Measurements from ENCODE around the gene ZCCHC14. TPM values are rescaled to one million over a fixed set of nuclear protein-coding genes. Genes with fewer than 3 reads are reported as not detected.

The ZCCHC14 gene
- total and polyA plus RNA-seq, 2 of the 13 experiments (the other 11 are each of a cell fraction or from before 2014, with no cell fraction given), result 12.4 to 12.5 TPM

GRCh38 chr16:87387942-87388817 is 104.6 kb downstream of the ZCCHC14 start (continued):
- TF ChIP-seq TCF7L2 (IDR thresholded peaks at IDR 0.05; ENCODE audit: low read depth, low read length), result no peak
- peak; percentile 99; the same call in 1 of the 2 replicates for TF ChIP-seq SAP130 (CRISPR knock-in tag; IDR thresholded peaks at IDR 0.05; ENCODE audit: low read depth)
- TF ChIP-seq MED1 (CRISPR knock-in tag; IDR thresholded peaks at IDR 0.05), result peak; percentile 92
- no peak for TF ChIP-seq SRSF1 (optimal IDR thresholded peaks at IDR 0.05; ENCODE audit: low read depth, low read length)
- peak; percentile 69; the same call in 1 of the 2 replicates for TF ChIP-seq ZNF788 (CRISPR knock-in tag; IDR thresholded peaks at IDR 0.05; ENCODE audit: borderline replicate concordance)
- TF ChIP-seq SP2 (CRISPR knock-in tag; IDR thresholded peaks at IDR 0.05), result peak; percentile 98
- peak; percentile 83; the same call in 1 of the 2 replicates for TF ChIP-seq ZFP1 (CRISPR knock-in tag; IDR thresholded peaks at IDR 0.05)
- TF ChIP-seq SNAPC5 (CRISPR knock-in tag; IDR thresholded peaks at IDR 0.05; ENCODE audit: borderline replicate concordance), result no peak
- TF ChIP-seq TSC22D2 (CRISPR knock-in tag; IDR thresholded peaks at IDR 0.05; ENCODE audit: borderline replicate concordance), result no peak
- peak; percentile 81 for TF ChIP-seq SP5 (CRISPR knock-in tag; IDR thresholded peaks at IDR 0.05; ENCODE audit: borderline replicate concordance, low read depth)
- peak; percentile 97 for TF ChIP-seq ZBTB21 (CRISPR knock-in tag; IDR thresholded peaks at IDR 0.05)
- peak; percentile 91 for TF ChIP-seq SP4 (CRISPR knock-in tag; IDR thresholded peaks at IDR 0.05)
- TF ChIP-seq ETS1 (CRISPR knock-in tag; IDR thresholded peaks at IDR 0.05), result 0 out of 2 replicates have a peak, but pooled peaks have one; percentile 65
- peak; percentile 95; the same call in 1 of the 2 replicates for TF ChIP-seq ZKSCAN8 (CRISPR knock-in tag; IDR thresholded peaks at IDR 0.05; ENCODE audit: borderline replicate concordance)
- peak; percentile 81; the same call in 1 of the 2 replicates for TF ChIP-seq ZHX1 (CRISPR knock-in tag; IDR thresholded peaks at IDR 0.05; ENCODE audit: low read depth)
- peak; percentile 70; the same call in 1 of the 2 replicates for TF ChIP-seq TFAP4 (IDR thresholded peaks at IDR 0.05; ENCODE audit: borderline replicate concordance, low read depth)
- 0 out of 2 replicates have a peak, but pooled peaks have one; percentile 17 for TF ChIP-seq ZNF256 (CRISPR knock-in tag; conservative IDR thresholded peaks at IDR 0.05)
- TF ChIP-seq ZFX (CRISPR knock-in tag; IDR thresholded peaks at IDR 0.05; ENCODE audit: low read depth), result peak; percentile 95
- TF ChIP-seq GABPA (IDR thresholded peaks at IDR 0.05; ENCODE audit: low read depth, low read length), result no peak
- peak; percentile 87 for TF ChIP-seq GABPA (CRISPR knock-in tag; IDR thresholded peaks at IDR 0.05; ENCODE audit: low read depth)
- TF ChIP-seq PHF8 (CRISPR knock-in tag; IDR thresholded peaks at IDR 0.05), result 0 out of 2 replicates have a peak, but pooled peaks have one; percentile 21
- TF ChIP-seq ZNF24 (IDR thresholded peaks at IDR 0.05), result no peak
- TF ChIP-seq ZNF230 (CRISPR knock-in tag; IDR thresholded peaks at IDR 0.05), result no peak
- TF ChIP-seq TFDP1 (CRISPR knock-in tag; IDR thresholded peaks at IDR 0.05; ENCODE audit: borderline replicate concordance), result no peak
- no peak; the same call in 1 of the 2 replicates for TF ChIP-seq ZNF772 (CRISPR knock-in tag; IDR thresholded peaks at IDR 0.05)

All from HepG2 (cell line).